NCI-H1694 (cell line): ENCODE results near the gene MALRD1.

Experiments used
- DNase-seq: peaks from one replicate; lab custom pipeline; 2025; lab: John Stamatoyannopoulos, UW

MALRD1 gene

DNA sequence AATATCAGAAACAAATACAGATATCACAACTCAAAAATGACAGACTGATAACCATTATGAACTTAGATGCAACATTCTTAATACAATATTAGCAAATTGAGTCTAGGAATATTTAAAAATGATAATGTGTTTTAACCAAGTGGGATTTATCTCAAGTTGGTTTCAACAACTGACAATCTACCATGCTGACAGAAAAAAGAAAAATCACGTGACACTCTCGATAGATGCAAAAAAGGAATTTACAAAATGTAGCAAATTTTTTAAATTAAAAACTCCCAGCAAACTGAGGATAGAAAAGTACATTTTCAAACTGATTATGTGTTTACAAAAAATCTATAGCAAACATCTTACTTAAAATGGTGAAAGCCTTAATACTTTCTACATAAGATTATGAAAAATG is 177.4 kb downstream of the MALRD1 start:
- DNase-seq, result no peak

DNA sequence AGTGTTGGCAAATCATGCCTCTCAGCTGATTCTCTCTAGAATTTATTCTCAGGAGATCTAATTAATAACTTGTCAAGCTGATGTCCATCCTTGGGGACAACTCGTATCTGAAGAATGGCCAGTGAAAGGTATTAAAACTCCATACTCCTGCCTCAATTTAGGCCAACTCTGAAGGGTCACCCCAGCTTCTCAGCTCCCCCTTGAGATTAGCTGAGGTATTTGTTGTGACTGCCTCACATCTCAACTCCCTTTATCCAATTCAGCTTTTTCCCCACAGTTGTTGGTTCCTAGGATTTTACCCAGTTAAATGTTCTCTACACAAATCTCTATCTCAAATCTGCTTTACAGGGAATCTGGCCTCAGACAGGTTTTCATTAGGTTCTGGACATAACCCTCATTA is 182.4 kb downstream of the MALRD1 start:
- DNase-seq, result no peak

DNA sequence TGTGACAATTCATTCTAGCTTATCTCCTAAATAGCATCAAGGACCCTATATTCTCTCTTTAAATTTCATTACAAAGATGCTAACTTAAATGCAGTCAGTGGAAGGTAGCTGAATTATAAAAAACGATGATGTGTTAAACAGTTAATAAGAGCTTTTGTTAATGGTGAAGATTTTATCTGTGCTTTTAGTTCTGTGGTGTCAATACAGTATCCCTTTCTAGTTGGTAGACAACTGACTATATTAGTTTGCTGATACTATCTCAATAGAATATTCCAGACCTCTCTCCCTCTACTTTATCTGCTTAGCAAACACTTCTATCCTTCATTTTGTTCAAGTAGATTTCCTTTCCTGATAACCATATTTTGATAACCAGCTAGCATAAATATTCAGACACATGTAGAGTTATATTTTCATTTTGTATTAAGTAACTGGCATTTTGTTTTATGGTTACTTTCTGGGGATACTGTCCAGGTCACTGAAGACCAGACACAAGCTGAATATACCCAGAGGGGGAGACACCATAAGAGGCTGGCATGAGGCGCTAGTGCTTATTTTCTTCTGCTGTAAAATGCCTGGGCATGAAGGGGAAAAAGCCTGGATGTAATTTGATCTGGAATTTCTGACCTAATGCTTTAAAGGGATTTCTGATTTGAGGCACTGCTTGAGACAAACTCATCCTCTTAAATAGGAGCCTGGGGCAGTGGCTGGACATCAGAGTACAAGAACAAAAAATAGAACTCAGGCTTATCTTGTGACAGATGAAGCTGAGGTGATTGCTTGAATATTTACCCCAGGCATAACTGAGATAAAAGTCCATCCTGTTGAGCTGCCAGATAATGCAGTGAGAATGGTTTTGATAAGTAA is 197.5 kb downstream of the MALRD1 start:
- DNase-seq, result no peak

DNA sequence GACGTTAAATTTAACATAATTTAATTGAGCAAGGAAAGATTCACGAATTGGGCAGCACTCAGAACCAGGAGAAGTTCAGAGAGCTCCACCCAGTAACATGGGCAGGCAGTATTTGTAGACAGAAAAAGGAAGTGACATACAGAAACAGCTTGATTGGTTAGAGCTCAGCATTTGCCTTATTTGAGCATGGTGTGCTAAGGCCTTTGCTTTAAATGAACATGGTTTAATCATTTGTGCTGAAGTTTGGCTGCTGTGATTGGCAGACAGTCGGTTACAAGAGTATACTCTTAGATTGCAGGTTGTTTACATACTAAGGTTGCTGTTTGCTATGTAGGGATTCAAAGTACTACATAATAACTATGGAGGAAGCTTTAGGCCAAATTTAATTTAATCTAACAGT is 199.2 kb downstream of the MALRD1 start:
- DNase-seq, result no peak

DNA sequence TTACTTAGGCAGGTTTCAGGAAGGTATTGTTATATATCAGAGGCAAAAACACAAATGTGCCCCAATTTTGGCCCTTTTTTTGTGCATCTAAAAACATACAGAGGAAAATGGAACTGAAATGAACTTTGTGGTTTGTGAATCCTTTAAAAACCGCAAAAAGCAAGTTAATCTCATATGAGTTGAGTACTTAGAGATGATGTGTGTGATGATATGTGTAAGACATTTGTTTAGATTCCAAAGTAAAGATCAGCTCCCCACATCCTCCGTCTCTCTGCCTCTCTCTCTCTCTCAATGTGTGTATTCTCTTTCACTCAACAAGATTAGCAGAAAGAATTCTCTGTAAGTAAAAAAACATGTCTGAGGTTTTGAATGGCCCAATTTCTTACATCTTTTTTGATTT is 201.9 kb downstream of the MALRD1 start:
- no peak for DNase-seq

DNA sequence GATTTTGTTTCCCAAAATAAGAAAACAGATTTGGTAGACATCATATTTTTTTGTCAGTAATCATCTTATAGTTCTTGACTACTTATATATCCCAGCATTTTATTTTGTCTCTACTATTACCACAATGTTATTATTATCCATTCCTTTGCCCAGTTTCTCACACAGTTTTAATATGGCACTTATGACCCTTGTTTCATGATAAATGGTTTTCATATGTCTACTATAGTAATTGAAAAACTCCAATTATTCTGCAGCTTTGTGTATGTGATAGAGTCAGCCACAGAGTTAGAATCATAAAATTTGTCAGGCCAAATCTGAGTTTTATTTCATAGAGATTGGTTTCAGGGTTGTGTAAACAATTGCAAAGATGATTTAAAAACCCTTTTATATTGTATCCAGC is 203.9 kb downstream of the MALRD1 start:
- no peak for DNase-seq

DNA sequence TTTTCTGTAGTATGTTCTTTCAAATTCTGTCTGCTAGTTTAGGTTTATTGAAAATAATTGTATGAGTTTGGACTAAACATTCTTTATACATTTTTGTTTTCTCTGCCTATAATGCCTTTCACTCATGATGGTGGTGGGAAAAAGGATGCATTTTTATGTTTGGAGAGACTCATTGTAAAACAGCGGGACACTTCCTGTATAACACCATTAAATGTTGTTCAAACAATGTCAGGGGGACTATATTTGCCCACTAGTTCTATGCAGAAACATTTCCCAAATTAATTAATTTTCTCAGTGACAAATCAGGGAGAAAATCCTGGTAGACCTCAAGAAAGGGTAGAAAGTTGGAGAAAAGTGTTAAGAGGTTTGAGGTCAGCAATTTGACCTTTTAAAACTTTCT is 207.7 kb downstream of the MALRD1 start:
- no peak for DNase-seq

DNA sequence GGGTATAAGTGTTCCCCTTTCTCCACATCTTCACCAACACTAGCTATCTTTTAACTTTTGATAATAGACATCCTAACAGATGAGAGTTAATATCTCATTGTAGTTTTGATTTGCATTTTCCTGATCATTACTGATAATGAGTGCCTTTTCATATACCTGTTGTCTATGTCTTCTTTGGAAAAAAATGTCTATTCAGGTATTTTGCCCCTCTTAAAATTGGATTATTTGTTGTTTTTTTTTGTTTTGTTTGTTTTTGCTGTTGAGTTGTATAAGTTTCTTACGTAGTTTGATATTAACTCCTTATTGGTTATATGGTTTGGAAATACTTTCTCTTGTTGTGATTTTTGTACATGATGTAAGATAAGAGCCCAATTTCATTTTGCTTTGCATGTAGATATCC is 214.7 kb downstream of the MALRD1 start:
- no peak for DNase-seq

DNA sequence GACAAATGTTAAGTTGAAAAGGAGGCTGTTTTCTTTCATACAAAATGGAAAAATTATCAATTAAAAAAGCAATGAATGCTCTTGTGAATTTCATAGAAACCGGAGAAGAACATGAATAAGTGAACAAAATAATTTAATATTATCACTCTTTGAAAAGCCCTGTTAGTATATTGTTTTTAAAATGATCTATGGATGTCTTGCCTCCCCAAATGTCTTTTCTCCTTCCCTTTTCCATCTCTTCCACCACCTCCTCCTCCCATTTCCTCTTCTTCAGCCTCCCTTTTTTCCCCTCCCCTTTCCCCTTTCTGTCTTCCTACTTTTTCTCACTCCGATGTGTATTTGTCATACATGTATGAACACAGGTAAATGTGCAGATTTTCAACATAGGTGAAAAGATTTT is 234.7 kb downstream of the MALRD1 start:
- DNase-seq, result no peak

DNA sequence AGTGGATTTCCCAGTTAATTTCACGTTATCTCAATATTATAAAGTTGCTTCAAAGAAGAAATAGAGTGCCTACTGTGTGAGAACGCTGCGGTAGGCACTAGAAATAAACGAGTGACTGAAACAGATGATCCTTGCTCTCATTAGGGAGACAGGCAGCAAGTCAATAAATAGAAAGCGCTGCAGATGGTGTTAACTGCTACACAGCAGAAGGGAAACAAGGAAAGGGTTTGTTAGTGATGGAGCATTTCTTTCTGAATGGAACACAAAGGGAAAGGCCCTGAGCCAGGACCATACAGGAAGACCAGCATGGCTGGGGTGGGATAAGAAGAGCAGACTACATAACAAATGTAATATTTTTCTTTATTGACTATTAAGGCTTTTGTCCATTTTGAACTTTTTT is 235.2 kb downstream of the MALRD1 start:
- DNase-seq, result no peak

DNA sequence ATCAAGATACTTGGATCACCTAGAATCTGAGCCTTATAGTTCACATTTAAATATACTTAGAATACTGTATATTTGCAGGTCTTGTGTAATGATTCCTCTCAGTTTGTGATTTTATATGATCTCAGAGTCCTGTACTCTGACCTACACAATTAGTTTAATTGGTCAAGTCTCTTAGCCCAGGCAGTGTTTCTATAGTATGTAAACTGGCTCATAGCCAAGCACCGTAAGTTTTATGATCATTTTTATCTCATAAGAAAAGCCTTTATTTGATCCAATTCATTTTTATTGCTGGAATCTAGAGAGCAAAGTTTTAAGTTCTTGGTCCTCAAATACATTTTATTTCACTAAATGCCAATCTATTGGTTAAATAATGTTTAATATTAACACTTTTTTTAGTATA is 242.2 kb downstream of the MALRD1 start:
- no peak for DNase-seq

DNA sequence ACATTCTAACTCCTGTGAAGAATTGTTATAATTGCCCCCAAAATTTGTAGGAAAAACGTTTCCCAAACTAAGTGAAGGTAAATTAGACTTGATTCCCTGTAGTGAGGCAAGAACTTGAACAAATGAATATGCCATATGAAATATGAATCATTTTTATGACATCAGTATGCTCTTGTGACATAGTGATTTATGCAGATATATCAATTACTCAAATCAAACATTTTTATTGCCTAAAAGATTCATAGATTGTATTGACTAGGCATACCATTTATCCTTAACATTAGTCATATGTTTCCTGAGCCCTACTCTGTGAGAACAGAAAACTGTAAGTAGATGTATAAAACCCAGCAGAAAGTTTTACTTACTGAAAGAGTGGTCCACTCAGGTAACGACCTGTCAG is 245.6 kb downstream of the MALRD1 start:
- no peak for DNase-seq

DNA sequence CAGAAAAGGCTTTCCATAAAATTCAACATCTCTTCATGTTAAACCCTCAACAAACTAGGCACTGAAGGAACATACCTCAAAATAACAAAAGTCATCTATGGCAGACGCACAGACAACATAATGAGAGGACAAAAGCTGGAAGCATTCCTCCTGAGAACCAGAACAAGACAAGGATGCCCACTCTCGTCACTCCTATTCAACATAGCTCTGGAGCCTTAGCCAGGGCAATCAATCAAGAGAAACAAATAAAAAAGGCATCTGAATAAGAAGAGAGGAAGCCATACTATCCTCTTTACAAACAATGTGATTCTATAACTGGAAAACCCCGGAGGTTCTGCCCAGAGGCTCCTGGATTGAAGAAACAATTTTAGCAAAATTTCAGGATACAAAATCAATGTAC is 251.0 kb downstream of the MALRD1 start:
- no peak for DNase-seq

DNA sequence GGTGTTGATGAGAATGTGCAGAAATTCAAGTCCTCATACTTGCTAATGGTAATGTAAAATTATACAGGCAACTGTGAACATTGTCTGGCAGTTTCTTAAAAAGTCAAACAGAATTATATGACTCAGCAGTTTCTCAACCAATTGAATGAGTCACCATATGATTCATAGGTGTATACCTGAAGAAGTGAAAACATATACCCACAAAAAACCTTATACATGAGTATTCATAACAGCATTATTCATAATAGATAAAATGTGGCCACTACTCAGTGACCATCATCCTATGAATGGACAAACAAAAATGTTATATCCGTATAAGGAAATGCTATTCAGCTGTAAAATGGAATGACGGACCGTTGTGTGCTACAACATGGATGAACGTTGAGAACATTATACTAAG is 253.5 kb downstream of the MALRD1 start:
- no peak for DNase-seq

DNA sequence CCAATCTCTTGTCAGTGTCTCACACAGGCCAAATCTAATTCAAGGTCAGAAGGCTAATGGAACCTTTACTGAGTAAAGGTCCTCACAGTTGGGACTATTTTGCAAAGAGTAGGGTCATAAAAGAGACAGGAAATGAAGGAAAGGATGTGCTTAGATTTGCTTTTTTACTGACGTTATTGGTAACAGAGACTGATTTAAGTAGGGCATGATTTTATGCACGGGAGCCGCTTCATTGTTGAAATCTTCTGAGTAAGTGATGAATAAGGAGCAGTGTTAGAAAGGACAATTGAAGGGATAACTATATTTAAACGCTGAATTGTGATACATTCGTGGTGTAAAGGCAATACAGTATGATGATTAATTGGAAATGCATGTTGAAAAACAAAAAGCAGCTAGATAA is 261.5 kb downstream of the MALRD1 start:
- DNase-seq, result no peak

DNA sequence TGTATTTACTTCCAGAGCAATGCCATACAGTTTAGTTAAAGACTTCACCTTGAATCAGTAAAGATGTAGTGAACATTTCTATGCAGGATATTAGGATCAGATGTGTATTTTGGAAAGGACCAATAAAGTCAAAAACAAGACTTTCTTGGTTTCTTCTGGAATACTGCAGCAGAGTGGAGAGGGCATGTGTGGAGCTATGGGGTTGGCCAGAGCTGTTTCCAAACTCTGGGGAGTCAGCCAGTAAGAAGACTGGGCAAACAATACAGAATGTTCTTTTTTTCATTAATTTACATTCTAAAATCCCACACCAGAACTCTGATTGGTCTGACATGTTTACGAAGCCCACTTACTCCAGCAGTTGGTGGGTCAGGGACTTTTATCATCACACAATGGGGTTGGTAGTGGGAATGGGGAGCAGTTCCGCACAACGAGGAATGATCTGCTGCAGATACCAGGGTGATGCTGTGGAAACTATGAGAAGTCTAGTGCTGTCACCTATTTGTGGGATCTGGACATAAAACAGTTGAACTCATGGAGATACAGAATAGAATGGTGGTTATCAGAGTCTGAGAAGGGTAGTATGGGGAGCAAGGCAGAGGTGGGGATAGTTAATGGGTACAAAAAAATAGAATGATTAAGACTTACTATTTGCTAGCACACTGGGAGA is 267.7 kb downstream of the MALRD1 start:
- no peak for DNase-seq

DNA sequence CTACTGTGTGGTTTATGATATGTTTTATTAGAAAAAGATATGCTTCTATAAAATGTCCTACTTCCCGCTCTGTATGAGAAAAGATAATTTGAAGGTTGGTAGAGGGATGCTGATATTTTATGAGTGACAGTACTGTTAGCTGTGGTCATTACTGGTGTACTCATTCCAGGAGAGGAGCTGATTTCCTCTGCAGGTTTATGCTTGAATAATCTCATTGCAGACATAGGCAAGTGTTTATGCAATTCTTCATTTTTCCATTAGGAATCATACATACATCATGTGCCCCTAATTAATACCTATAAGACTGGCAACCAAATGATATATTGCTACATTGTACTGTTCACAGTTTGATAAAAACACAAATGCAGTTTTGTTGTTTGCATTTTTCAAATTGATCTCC is 269.4 kb downstream of the MALRD1 start:
- no peak for DNase-seq

DNA sequence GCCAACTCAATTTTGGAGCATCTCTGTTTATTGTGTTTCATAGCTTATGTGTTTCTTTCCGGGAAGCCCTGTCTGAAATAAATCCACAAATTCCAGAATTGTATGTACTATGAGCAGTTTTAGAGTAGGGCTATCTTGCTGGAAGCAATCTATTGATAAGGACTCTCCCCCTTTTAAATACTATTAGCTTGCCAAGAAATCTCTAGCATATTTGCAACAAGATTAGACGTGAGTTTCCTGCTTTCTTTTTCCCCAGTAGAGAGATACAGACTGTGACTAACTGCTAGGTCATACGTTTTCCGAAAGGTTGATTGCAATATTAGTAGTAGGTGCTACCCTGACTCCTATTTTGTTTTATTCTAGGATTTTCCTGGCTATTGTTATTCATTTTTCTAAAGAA is 277.0 kb downstream of the MALRD1 start:
- DNase-seq, result no peak

DNA sequence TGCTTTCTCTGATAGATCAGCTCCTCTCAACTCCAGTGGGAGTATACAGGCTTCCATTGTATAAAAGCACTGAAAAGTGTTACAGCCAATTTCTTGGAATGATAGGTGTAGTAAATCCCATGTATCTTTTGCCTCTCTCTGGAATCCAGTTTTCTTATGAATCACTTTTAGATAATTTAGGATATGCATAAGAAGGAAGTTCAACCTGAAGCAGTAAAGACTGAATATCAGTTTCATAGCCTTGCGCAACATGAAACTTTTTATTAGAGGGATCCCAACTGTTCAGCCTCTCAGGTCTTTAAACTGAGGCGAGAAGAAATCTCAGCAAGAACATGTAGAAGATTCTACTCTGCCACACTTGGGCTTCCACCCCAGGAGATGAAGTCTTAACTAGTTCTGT is 280.0 kb downstream of the MALRD1 start:
- no peak for DNase-seq

DNA sequence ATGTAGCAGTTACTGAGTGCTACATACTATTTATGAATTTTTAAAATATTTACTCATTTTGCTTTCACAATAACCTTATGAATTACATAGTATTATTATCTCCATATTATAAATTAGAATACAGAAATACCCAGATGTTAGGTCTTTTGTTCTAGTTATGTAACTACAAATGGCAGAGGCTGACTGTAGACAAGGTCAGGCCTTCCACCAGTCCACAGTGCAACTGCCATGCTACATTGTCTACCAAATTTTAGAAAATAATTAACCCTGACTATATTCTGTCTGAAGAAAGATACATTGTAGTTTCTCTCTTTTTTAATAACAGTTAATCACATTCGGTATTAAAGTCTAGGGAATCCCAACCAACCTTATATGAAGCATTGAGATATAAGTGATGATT is 280.9 kb downstream of the MALRD1 start:
- DNase-seq, result no peak

DNA sequence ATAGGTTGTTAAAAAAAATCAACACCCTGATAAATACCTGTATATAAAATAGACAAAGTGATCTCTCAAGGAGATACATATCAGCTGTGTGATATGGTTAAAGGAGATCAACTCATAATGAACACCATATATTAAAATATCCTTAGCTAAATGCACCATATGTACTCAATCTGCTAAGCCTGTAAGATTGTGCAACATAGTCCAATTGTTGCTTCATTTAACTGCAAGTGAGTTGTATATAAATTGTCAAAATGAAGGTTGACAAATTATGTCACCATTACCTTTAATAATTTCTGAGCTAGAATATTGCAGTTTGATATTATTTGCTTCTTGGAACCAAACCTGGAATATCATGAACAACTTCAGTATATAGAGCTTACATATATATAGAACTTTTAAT is 283.7 kb downstream of the MALRD1 start:
- DNase-seq, result no peak

DNA sequence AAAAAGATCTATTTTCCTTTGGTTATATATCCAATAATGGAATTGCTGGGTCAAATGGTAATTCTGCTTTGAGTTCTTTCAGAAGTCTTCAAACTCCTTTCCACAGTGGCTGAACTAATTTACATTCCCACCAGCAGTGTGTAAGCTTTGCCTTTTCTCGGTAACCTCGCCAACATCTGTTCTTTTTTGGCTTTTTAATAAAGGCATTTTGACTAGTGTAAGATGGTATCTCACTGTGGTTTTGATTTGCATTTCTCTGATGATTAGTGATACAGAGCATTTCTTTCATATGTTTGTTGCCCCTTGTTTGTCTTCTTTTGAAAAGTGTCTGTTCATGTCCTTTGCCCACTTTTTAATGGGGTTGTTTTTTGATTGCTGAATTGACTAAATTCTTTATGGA is 285.0 kb downstream of the MALRD1 start:
- DNase-seq, result no peak

DNA sequence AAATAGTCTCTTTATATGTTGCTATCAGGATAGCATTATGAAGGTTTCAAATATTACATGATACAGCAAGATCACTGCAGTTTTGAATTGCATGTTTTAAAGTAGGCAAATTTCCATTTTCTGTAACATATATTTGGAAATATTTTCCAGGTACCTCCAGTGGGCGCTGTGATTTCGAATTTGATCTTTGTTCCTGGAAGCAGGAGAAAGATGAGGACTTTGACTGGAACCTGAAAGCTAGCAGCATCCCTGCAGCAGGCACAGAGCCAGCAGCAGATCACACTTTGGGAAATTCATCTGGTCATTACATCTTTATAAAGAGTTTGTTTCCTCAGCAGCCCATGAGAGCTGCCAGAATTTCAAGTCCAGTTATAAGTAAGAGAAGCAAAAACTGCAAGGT is 299.0 kb downstream of the MALRD1 start:
- no peak for DNase-seq

DNA sequence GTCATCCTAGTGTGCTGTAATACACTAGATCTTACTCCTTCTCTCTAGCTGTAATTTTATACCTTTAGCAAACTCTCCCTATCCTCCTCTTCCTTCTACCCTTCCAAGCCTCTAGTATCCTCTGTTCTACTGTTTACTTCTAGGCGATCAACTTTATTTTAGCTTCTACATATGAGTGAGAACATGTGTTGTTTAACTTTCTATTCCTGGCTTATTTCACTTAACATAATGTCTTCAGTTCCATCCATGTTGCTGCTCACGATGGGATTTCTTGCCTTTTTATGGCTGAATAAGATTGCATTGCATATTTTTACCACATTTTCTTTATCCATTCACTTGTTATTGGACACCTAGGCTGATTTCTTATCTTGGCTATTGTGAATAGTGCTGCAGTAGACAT is 318.6 kb downstream of the MALRD1 start:
- no peak for DNase-seq
